ENCODE data around the gene DKC1.

GRCh38 chrX:154729439-154729838 lies 33.2 kb upstream of the DKC1 start:
- TF ChIP-seq CSDC2 (CRISPR knock-in tag; IDR thresholded peaks at IDR 0.05), result no peak
- TF ChIP-seq GLIS3 (CRISPR knock-in tag; IDR thresholded peaks at IDR 0.05), result no peak
